ENCODE data around the gene JCAD. TPM values are rescaled to one million over a fixed set of nuclear protein-coding genes. Genes with fewer than 3 reads are reported as not detected.

Gene JCAD
- total RNA-seq, 1 experiment from 2014 or later = 10.0 TPM

GRCh38 chr10:30002426-30003266, 56.7 kb downstream of the JCAD start:
- Mint-ChIP-seq H3K9me3 (ENCODE audit: unreplicated experiment) (no peaks in the 10 kb centered on the region), H3K4me3 (ENCODE audit: unreplicated experiment) (peak overlapping the region; percentile 10)

GRCh38 chr10:30000802-30001571, 58.4 kb downstream of the JCAD start:
- no peaks in the 10 kb centered on the region for H3K9me3 Mint-ChIP-seq (ENCODE audit: unreplicated experiment)
- DNase-seq = peak; percentile 54 to 63
- Histone ChIP-seq H3K4me3 (ENCODE audit: low read depth, low read length) (no peak overlapping the region), H3K4me1 (peaks cover 37% of the 10 kb centered on the region), H3K27me3 (replicated peaks; ENCODE audit: control insufficient read depth, insufficient read depth, low read length) (no peaks in the 10 kb centered on the region), H3K9me3 (no peaks in the 10 kb centered on the region), H3K36me3 (ENCODE audit: control insufficient read depth, insufficient read depth, low read length) (no peaks in the 10 kb centered on the region)
- no peaks in the 10 kb centered on the region for H3K36me3 Mint-ChIP-seq (ENCODE audit: insufficient read depth, unreplicated experiment)
- intact Hi-C loops (cut with micrococcal nuclease; ENCODE audit: unreplicated experiment) = loop anchor here (2.0 to 5.0 kb wide), 3 partner anchors 56 to 264 kb away; no protein-coding TSS in a partner anchor
- H3K4me3 Mint-ChIP-seq (ENCODE audit: unreplicated experiment) = peak overlapping the region; percentile 67
- BruUV-seq (replicated peaks) = no TSS peak
- peak overlapping the region; percentile 69 for H3K27ac Mint-ChIP-seq (ENCODE audit: unreplicated experiment)
- peaks cover 48% of the 10 kb centered on the region for H3K4me1 Mint-ChIP-seq (ENCODE audit: low read depth, unreplicated experiment)
- no peaks in the 10 kb centered on the region for H3K27me3 Mint-ChIP-seq (ENCODE audit: insufficient read depth, unreplicated experiment)
- ChIA-PET POLR2A (no interaction called here), CTCF (interaction anchor here (0.5 to 2.2 kb wide), 10 partner anchors 20 to 359 kb away, joined by 3 to 10 read pairs (median 4); partner anchors contain the start of gene MTPAP)
- TF ChIP-seq CTCF (IDR thresholded peaks at IDR 0.05; ENCODE audit: insufficient read depth in 1 of 2, low read depth in 1 of 2, low read length in 1 of 2, severe bottlenecking in 1 of 2, unreplicated experiment in 1 of 2) = no peak

More at GRCh38 chr10:30002426-30003266, 56.7 kb downstream of the JCAD start:
- Histone ChIP-seq H3K9me3 (no peaks in the 10 kb centered on the region), H3K27me3 (replicated peaks; ENCODE audit: control insufficient read depth, insufficient read depth, low read length) (no peaks in the 10 kb centered on the region), H3K36me3 (ENCODE audit: control insufficient read depth, insufficient read depth, low read length) (no peaks in the 10 kb centered on the region), H3K4me3 (ENCODE audit: low read depth, low read length) (no peak overlapping the region), H3K4me1 (peaks cover 37% of the 10 kb centered on the region)
- peak overlapping the region; percentile 57 for H3K27ac Mint-ChIP-seq (ENCODE audit: unreplicated experiment)
- H3K36me3 Mint-ChIP-seq (ENCODE audit: insufficient read depth, unreplicated experiment) = no peaks in the 10 kb centered on the region
- POLR2A ChIA-PET = no interaction called here
- H3K4me1 Mint-ChIP-seq (ENCODE audit: low read depth, unreplicated experiment) = peaks cover 48% of the 10 kb centered on the region
- DNase-seq = peak; percentile 88 to 90
- H3K27me3 Mint-ChIP-seq (ENCODE audit: insufficient read depth, unreplicated experiment) = no peaks in the 10 kb centered on the region
- CTCF ChIA-PET = interaction anchor here (0.7 to 2.2 kb wide), 6 partner anchors 18 to 468 kb away, joined by 3 to 10 read pairs (median 4); no protein-coding TSS in a partner anchor
- peak; percentile 90 to 96 for TF ChIP-seq CTCF (IDR thresholded peaks at IDR 0.05; ENCODE audit: insufficient read depth in 1 of 2, low read depth in 1 of 2, low read length in 1 of 2, severe bottlenecking in 1 of 2, unreplicated experiment in 1 of 2)
- no TSS peak for BruUV-seq (replicated peaks)
- intact Hi-C loops (cut with micrococcal nuclease; ENCODE audit: unreplicated experiment) = loop anchor here (1.0 to 5.0 kb wide), 4 partner anchors 76 to 265 kb away; no protein-coding TSS in a partner anchor
